GM12872 (cell line): ENCODE data around the gene DISP2.

Experiments
- CTCF ChIP-seq: IDR thresholded peaks from 3 replicates; pipeline ENCODE4 v1.5.1; 2011; ENCODE audit warnings: low read depth, mild to moderate bottlenecking, low read length, moderate library complexity; ENCODE audit not compliant: insufficient read depth

DISP2 gene

GRCh38 chr15:40427188-40427587, 69.2 kb downstream of the DISP2 start:
- no peak for TF ChIP-seq CTCF

- no peak for TF ChIP-seq CTCF
Observed at GRCh38 chr15:40428185-40428584, 70.2 kb downstream of the DISP2 start.
